IMR-90 (cell line): Measurements from ENCODE around the gene GTF2A1.

Experiments
- BHLHE40 ChIP-seq: fragments of 150-350 bp; IDR thresholded peaks from 2 replicates; pipeline ENCODE4 v1.6.1; 2016; ENCODE audit warnings: mild to moderate bottlenecking, low read depth, low read length
- CEBPB ChIP-seq: IDR thresholded peaks from 2 replicates; pipeline ENCODE4 v1.6.1; 2012; ENCODE audit warnings: low read depth, low read length, improper control_type of control experiment
- CTCF ChIP-seq: conservative IDR thresholded peaks from 2 replicates; pipeline ENCODE4 v1.5.1; 2012; ENCODE audit warnings: mild to moderate bottlenecking, low read depth, low read length, improper control_type of control experiment
- MAFK ChIP-seq: IDR thresholded peaks from 2 replicates; pipeline ENCODE4 v1.6.1; 2012; ENCODE audit warnings: low read depth, low read length, improper control_type of control experiment
- MAZ ChIP-seq: IDR thresholded peaks from 2 replicates; pipeline ENCODE4 v1.6.1; 2012; ENCODE audit warnings: low read depth, mild to moderate bottlenecking, low read length, improper control_type of control experiment, moderate library complexity, borderline replicate concordance
- NFE2L2 ChIP-seq: fragments of 150-350 bp; IDR thresholded peaks from 2 replicates; pipeline ENCODE4 v1.6.1; 2016; ENCODE audit warnings: low read depth, mild to moderate bottlenecking, low read length
- POLR2A ChIP-seq: IDR thresholded peaks from 2 replicates; pipeline ENCODE4 v1.6.1; 2012; ENCODE audit warnings: mild to moderate bottlenecking, low read depth, low read length
- RAD21 ChIP-seq: IDR thresholded peaks from 2 replicates; pipeline ENCODE4 v1.6.1; 2012; ENCODE audit warnings: low read length, improper control_type of control experiment
- SMC3 ChIP-seq: fragments of 150-350 bp; IDR thresholded peaks from 2 replicates; pipeline ENCODE4 v1.6.1; 2016; ENCODE audit warnings: low read depth, mild to moderate bottlenecking, antibody characterized with exemption, low read length, moderate library complexity
- TF ChIP-seq, protein P1 (sequence below): fragments of 150-350 bp; IDR thresholded peaks from 2 replicates; pipeline ENCODE4 v1.6.1; 2017; ENCODE audit warnings: mild to moderate bottlenecking, antibody characterized with exemption, low read length, low read depth

- TF ChIP-seq CEBPB (no peak), CTCF (no peak), POLR2A (no peak), RAD21 (no peak), SMC3 (no peak), MAFK (no peak), NFE2L2 (no peak), BHLHE40 (no peak), MAZ (no peak)
- TF ChIP-seq, protein P1, sequence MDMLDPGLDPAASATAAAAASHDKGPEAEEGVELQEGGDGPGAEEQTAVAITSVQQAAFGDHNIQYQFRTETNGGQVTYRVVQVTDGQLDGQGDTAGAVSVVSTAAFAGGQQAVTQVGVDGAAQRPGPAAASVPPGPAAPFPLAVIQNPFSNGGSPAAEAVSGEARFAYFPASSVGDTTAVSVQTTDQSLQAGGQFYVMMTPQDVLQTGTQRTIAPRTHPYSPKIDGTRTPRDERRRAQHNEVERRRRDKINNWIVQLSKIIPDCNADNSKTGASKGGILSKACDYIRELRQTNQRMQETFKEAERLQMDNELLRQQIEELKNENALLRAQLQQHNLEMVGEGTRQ: no peak
These were observed 14.6 kb downstream of the GTF2A1 start for GRCh38 chr14:81206115-81206514.
